ENCODE data around the gene ADAMTSL2.

The ADAMTSL2 gene

DNA sequence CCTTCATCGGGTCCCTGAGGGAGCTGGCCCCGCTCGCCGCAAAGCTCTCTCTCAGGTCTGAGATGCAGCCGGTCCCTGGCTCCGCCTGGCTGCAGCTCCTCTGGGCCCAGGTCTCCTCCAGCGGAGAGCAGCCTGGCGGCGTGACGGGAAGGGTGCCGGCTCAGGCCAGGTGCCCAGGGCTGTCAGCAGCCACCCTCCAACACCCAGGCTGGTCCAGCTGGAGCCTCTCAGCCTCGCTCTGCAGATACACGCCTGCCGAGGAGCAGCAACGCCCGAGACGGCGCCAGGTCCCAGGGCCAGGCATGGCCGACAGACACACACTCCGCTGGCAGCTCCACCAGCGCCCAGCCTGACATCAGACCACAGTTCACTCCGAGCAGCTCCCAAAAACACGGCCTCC, 49.1 kb downstream of the ADAMTSL2 start:
- TF ChIP-seq, protein P1, sequence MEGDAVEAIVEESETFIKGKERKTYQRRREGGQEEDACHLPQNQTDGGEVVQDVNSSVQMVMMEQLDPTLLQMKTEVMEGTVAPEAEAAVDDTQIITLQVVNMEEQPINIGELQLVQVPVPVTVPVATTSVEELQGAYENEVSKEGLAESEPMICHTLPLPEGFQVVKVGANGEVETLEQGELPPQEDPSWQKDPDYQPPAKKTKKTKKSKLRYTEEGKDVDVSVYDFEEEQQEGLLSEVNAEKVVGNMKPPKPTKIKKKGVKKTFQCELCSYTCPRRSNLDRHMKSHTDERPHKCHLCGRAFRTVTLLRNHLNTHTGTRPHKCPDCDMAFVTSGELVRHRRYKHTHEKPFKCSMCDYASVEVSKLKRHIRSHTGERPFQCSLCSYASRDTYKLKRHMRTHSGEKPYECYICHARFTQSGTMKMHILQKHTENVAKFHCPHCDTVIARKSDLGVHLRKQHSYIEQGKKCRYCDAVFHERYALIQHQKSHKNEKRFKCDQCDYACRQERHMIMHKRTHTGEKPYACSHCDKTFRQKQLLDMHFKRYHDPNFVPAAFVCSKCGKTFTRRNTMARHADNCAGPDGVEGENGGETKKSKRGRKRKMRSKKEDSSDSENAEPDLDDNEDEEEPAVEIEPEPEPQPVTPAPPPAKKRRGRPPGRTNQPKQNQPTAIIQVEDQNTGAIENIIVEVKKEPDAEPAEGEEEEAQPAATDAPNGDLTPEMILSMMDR (IDR thresholded peaks at IDR 0.05; ENCODE audit: low read depth, low read length, missing control alignments), result no peak
- no peak overlapping the region for H3K4me3 ChIP-seq (replicated peaks; ENCODE audit: low read depth, low read length)
- no peak for DNase-seq (ENCODE audit: extremely low read depth, low read depth)

DNA sequence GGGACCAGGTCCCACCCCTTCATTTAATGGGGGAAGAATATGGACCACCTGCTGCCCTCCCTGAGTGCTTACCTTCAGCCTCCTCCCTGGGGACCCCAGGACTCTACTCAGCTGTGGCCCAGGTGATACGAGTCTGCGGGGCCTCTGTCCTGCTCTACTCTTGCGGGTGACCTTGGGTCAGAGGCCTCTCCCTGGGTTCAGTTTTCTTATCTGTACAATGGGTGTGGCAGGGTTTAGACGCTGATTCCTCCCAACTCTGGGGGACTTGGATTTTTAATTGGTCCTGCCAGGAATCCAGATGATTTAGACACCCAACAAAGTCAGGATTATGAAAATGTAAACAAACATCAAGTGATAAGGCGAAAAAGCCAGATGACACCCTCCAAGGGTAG, 49.7 kb downstream of the ADAMTSL2 start:
- TF ChIP-seq, protein P1 (IDR thresholded peaks at IDR 0.05; ENCODE audit: low read depth, low read length, missing control alignments), result no peak
- DNase-seq (ENCODE audit: extremely low read depth, low read depth), result no peak
- H3K4me3 ChIP-seq (replicated peaks; ENCODE audit: low read depth, low read length), result no peak overlapping the region

DNA sequence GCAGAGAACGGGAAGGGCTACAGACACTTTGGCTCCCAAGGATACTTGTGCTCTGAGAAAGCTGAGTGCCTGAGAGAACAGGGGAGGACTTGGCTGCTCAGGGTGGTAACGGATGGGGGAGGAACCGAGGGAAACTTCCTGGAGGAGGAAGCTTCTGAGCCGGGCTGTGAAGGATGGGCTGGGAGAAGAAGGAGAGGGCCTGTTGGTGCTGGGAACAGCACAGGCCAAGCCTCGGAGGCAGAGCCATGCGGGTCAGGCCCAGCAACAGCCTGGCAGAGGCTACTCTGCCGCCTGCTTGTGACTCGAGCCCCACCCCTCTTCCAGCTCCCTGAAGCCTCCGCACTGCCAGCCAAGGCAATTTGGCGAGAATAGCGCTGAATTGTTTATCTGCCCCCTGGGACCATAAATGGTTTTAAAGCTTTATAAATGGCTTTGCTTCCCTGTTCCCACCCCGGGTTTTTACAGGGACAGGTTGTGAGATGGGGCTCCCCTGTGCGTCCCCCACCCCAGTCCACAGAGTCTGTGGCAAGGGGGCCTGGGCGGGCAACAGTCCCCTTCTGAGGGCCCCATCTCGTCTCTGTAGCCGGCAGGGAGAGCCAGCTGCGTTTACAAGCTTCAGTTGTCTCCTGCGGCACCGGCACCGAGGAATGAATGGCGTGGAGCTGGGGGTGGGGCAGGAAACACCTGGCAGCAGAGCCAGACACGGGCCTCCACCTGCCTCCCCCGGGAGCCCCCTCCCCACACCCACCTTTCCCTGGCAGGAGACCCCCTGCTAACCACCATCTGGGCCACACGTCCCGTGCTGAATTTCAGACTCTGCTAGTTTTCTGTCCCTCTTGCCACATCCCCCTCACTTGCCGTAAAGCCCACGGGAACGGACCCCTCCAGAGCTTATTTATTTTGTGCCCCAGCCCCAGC, 50.3 kb downstream of the ADAMTSL2 start:
- no peak for DNase-seq (ENCODE audit: extremely low read depth, low read depth)
- TF ChIP-seq, protein P1 (IDR thresholded peaks at IDR 0.05; ENCODE audit: low read depth, low read length, missing control alignments), result no peak
- H3K4me3 ChIP-seq (replicated peaks; ENCODE audit: low read depth, low read length), result no peak overlapping the region

DNA sequence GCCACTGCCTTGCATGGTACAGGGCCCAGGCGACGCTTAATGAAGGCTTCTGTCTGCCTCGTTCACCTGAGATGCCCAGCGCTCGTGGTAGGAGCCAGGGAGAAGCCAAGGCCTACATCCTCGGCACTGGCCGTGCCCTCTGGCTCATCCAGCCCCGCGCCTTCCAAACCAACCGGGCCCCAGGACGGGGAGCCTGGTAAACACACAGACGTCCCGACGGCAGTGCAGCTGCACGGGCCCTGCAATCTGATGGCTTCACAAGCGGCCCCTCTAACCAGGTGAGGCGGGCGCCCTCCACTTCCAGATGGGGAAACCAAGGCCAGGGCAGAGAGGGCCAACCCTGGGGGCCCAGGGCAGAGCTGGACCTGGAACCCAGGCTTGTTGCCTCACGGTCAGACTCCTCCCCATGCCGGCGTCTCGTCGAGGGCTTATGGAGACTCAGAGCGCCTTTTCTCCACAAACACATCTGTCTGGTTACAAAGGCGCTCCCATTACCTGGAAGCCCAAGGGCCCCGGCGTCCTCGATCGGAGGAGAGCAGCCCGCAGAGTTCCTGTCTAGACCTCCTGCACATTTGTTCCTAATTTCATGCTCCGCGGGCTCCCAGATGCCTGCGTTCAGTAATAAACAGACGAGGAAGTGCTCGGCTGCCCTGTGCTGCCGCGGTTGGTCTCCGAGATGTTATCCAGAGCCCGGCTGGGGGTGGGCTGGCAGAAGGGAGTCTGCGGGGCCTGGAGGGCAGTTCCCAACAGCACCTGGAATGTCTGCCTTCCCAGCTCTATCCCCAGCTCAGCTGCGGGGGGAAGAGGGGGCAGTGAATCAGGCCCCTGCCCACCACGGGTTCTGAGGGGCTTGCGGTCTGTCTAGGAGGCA, 51.2 kb downstream of the ADAMTSL2 start:
- H3K4me3 ChIP-seq (replicated peaks; ENCODE audit: low read depth, low read length), result no peak overlapping the region
- no peak for DNase-seq (ENCODE audit: extremely low read depth, low read depth)

DNA sequence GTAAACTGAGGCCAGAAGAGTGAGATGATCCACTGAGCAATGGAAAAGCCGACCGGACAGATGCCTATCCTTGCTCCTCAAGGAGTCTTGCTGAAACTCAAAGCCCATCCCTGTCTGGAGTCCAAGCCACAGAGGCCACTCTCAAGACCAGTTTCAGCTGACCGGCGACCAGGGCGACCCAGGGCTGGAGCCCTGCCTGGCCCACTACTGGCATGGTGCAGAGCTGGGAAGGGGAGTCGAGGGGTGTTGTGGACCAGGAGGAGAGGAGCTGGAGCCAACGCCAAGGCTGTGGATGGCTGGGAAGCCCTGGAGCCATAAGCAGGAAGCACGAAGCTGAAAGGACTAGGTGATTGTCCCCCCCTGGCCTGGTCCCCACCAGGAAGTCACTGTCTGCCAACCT, 52.5 kb downstream of the ADAMTSL2 start:
- TF ChIP-seq, protein P1 (IDR thresholded peaks at IDR 0.05; ENCODE audit: low read depth, low read length, missing control alignments), result no peak
- no peak overlapping the region for H3K4me3 ChIP-seq (replicated peaks; ENCODE audit: low read depth, low read length)
- no peak for DNase-seq (ENCODE audit: extremely low read depth, low read depth)

More for the DNA sequence above, 51.2 kb downstream of the ADAMTSL2 start:
- TF ChIP-seq, protein P1 (IDR thresholded peaks at IDR 0.05; ENCODE audit: low read depth, low read length, missing control alignments), result no peak

DNA sequence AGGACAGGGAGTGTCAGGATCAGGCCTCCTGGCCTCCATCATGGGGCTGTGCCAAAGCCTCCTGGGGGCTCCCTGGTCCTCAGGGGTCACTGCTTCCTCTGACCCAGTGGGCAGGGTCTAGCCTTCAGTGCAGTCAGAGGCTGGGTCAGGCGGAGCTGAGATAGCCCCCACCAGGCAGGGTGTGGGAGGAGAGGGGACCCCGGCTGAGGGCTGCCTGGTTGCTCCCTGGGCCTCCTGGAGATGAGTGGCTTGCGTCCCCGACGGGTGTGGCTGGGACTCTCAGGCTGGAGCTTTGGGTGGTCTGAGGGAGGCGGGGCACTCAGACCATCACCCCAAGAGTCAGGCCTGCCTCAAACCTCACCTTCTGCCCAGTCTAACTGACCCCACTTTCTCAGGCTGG, 53.0 kb downstream of the ADAMTSL2 start:
- no peak overlapping the region for H3K4me3 ChIP-seq (replicated peaks; ENCODE audit: low read depth, low read length)
- no peak for DNase-seq (ENCODE audit: extremely low read depth, low read depth)
- TF ChIP-seq, protein P1 (IDR thresholded peaks at IDR 0.05; ENCODE audit: low read depth, low read length, missing control alignments), result no peak

Data from HFF-Myc (cell line).